HG03565 (cell line): ENCODE data around the gene LASP1.
"Not testable (repeated sequence)": the region's sequence is repeated elsewhere in the genome, so short reads cannot be mapped to it uniquely, and the experiment has no call there.

Source experiments
- ATAC-seq: cut with Tn5 transposase; IDR thresholded peaks from one replicate; pipeline ENCODE4 v1.9.1; 2021; ENCODE audit warnings: mild to moderate bottlenecking, moderate library complexity; ENCODE audit not compliant: unreplicated experiment

LASP1 gene

DNA sequence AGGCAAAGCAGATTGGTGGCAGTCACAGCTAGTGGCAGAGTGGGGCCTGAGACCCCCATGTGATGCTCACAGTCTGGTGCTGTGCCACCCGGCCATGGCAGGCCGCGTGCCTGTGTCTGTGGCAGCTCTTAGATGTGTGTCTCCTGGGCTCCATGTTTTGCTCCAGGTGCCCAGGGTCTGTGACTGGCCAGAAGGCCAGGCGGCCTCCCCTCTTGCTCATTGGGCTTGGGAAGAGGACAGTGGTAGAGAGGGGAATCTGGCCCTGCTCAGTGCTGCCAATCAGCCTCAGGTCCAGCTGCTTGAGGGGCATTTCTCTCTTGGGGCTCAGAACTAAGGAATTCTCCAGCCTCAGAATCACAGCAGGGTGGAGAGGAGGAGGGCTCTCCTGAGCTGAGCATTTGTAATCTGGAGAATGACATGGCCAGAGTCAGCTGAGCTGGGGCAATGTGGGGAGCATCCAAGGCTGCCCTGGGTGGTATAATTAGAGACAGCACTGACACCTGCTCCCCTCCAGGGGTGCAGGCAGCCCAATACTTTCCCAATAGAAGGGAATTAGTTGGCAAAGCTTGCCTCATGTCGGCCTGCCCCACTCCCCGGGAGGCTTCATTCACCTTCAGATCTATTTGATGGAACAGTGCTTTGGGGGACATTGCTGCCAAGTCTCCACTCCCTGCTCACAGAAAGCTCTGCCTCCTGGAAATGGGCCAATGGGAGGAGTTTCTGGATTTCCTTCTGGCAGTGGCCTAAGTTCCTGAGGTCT is 52.9 kb downstream of the LASP1 start:
- ATAC-seq: no peak

GRCh38 chr17:38925263-38925995 is 55.6 kb downstream of the LASP1 start, which contains the start of gene LASP1NB:
Gene LASP1NB (plus strand): TSS chr17:38925614.
- no peak for ATAC-seq

DNA sequence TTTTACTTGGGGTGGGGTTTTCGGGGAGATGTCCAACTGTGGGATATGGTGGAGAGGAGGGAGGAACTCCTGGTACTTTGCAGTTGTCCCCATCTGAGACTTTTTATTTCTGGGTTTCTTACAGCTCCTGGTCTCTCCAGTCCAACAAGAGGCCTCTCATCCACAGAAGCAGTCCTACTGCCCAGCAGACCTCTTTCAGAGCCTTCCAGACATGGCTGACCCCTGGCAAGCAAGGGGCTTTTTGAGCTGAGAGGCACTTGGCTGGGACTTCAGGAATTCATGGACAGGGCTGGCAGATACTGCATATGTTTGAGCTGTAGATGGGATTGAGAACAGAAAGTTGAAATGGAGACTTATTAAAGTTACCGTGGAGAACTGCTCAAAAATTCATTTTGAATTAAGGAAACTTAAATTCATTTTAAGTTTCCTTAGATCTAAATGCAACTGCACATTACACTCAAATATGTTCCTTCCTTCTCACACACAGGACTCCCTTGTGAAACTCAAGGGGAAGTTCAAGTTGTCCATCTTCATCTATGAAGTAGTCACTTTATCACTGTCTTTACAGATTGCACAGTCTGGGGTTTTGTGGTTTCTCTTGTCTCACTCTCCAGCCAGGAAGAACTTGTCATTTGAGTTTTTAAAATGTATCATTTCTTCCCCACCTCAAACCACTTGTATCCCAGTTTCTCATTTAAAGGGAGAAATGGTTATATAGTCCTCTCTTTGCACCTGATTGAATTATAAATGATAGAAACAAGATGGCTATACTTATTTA is 56.6 kb downstream of the LASP1 start:
- no peak for ATAC-seq

- not testable (repeated sequence) for ATAC-seq
These were observed 60.9 kb downstream of the LASP1 start for GRCh38 chr17:38930782-38931181.

DNA sequence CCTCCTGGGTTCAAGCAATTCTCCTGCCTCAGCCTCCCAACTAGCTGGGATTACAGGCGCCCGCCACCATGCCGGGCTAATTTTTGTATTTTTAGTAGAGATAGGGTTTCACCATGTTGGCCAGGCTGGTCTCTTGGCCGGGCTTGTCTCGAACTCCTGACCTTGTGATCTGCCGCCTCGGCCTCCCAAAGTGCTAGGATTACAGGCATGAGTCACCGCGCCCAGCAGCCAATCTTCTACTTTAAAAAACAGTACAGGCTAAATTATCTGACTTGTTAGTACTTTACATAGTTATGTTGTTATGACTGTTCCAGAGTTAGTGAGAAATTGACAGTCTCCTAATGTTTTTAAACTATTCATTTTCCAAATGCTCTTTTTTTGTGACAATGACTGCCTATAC is 64.1 kb downstream of the LASP1 start:
- not testable (repeated sequence) for ATAC-seq

GRCh38 chr17:38939987-38940386 is 70.1 kb downstream of the LASP1 start:
- ATAC-seq: no peak

GRCh38 chr17:38940404-38940803 is 70.5 kb downstream of the LASP1 start:
- ATAC-seq: no peak

GRCh38 chr17:38942696-38943334 is 73.0 kb downstream of the LASP1 start:
- no peak for ATAC-seq

DNA sequence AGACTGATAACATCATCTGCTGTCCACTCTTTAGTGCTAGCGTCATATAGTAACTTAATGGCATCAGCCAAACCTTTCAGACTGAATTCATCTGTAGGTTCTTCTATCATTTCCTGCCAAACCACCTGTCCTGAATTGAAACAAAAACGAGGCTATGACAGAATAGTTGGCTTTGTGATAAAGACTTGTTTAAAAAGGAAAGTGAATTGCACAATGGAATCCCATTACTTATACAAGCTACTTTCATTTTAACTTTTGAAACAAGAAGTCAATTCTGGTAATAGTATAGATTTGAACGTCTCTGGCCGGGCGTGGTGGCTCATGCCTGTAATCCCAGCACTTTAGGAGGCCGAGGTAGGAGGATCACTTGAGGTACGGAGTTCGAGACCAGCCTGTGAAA is 73.7 kb downstream of the LASP1 start:
- ATAC-seq: no peak

DNA sequence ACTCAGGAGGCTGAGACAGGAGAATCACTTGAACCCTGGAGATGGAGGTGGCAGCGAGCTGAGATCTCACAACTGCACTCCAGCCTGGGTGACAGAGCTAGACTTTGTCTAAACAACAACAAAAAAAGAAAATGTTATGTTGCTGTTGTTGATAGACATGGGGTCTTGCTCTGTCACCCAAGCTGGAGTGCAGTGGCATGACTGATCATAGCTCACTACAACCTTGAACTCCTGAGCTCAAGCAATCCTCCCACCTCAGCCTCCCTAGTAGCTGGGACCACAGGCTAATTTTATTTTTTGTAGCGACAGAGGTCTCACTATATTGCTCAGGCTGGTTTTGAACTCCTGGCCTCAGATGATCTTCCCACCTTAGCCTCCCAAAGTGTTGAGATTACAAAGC is 77.3 kb downstream of the LASP1 start:
- ATAC-seq: no peak

DNA sequence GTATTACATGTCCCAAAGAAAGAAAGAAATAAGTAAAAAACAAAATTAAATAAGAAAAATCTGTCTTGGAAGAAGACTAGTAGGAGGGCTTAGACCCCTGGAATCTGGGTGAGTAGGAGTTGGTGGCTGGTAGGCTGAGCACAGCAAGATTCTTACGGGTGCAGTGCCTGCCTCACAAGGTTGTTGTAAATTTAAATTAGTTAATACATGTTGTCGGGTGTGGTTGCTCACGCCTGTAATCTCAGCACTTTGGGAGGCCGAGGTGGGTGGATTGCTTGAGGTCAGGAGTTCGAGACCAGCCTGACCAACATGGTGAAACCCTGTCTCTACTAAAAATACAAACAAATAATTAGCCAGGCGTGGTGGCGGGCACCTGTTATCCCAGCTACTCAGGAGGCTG is 83.9 kb downstream of the LASP1 start:
- not testable (repeated sequence) for ATAC-seq

- ATAC-seq: no peak
These were observed 88.5 kb downstream of the LASP1 start for GRCh38 chr17:38958326-38958725.

- no peak for ATAC-seq
These were observed 88.9 kb downstream of the LASP1 start for GRCh38 chr17:38958756-38959155.

DNA sequence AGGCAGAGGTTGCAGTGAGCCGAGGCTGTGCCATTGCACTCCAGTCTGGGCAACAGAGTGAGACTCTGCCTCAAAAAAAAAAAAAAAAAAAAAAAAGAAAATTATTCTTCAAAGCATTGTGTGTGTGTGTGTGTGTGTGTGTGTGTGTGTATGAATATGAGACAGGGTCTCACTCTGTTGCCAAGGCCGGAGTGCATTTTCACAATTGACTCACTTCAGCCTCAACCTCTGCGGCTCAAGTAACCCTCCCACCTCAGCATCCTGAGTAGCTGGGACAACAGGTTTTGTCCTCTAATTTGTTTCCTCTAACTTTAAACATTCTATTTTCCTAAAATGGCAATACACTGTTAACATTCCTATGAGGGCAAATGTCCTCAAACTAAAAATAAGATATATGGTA is 89.7 kb downstream of the LASP1 start:
- no peak for ATAC-seq

- ATAC-seq: no peak
These were observed 90.5 kb downstream of the LASP1 start for GRCh38 chr17:38960402-38960801.

GRCh38 chr17:38961413-38961812 is 91.6 kb downstream of the LASP1 start:
- ATAC-seq: no peak

DNA sequence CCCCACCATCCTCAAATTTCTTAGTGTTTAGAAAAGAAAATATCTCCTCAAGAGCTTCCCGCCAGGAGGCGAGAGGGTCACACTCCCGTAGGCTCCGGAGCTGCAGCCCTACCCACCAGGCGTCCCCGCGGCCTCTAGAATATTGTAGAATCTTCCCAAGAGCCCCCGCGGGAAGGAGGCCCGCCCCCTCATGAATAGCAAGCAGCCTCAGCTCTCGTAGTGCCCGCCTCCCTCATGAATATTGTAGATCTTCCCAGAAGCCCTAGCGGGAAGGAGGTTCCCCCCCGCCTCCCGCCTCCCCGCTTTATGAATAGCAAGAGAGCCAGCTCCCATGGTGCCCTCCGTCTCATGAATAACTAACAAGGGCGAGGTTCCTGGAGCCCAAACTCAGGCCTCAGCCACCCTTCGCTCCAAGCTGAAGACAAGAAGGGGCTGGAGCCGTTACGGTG is 97.5 kb downstream of the LASP1 start, which contains the start of gene FBXO47:
FBXO47 (minus strand) TSS at position 114 of the 449 bp plus-strand sequence. CDS start 4,378 bp downstream, outside the sequence.
- no peak for ATAC-seq

GRCh38 chr17:38969281-38969680 is 99.4 kb downstream of the LASP1 start:
- no peak for ATAC-seq

GRCh38 chr17:38970128-38970527 is 100.3 kb downstream of the LASP1 start:
- no peak for ATAC-seq

GRCh38 chr17:38970804-38971203 is 100.9 kb downstream of the LASP1 start:
- ATAC-seq: no peak
